Measurements from ENCODE around the gene ZNF33B. TPM values are rescaled to one million over a fixed set of nuclear protein-coding genes. Genes with fewer than 3 reads are reported as not detected.

Gene ZNF33B
- total RNA-seq, 1 donor = 5.3 TPM

- DNase-seq (ENCODE audit: low read depth) = no peak
- no peak for TF ChIP-seq CTCF (IDR thresholded peaks at IDR 0.05; ENCODE audit: insufficient read depth, low read length)
These were observed 19.9 kb downstream of the ZNF33B start for GRCh38 chr10:42618424-42618823.

GRCh38 chr10:42615419-42615818 is 23.0 kb downstream of the ZNF33B start:
- peak; percentile 28 for DNase-seq (ENCODE audit: low read depth)
- TF ChIP-seq CTCF (IDR thresholded peaks at IDR 0.05; ENCODE audit: insufficient read depth, low read length) = no peak

More at GRCh38 chr10:42618424-42618823, 19.9 kb downstream of the ZNF33B start:
- no peak overlapping the region for H3K4me3 ChIP-seq (ENCODE audit: low read depth, low read length)

GRCh38 chr10:42609872-42610271 is 28.5 kb downstream of the ZNF33B start:
- TF ChIP-seq CTCF (IDR thresholded peaks at IDR 0.05; ENCODE audit: insufficient read depth, low read length) = no peak
- no peak for DNase-seq (ENCODE audit: low read depth)
- no peak overlapping the region for H3K4me3 ChIP-seq (ENCODE audit: low read depth, low read length)

More at GRCh38 chr10:42615419-42615818, 23.0 kb downstream of the ZNF33B start:
- no peak overlapping the region for H3K4me3 ChIP-seq (ENCODE audit: low read depth, low read length)

- DNase-seq (ENCODE audit: low read depth) = no peak
- TF ChIP-seq CTCF (IDR thresholded peaks at IDR 0.05; ENCODE audit: insufficient read depth, low read length) = no peak
- no peak overlapping the region for H3K4me3 ChIP-seq (ENCODE audit: low read depth, low read length)
These were observed 40.0 kb downstream of the ZNF33B start for GRCh38 chr10:42598249-42598873.

GRCh38 chr10:42596196-42596595 is 42.2 kb downstream of the ZNF33B start:
- TF ChIP-seq CTCF (IDR thresholded peaks at IDR 0.05; ENCODE audit: insufficient read depth, low read length) = no peak
- no peak for DNase-seq (ENCODE audit: low read depth)
- H3K4me3 ChIP-seq (ENCODE audit: low read depth, low read length) = no peak overlapping the region

GRCh38 chr10:42594246-42594650 is 44.1 kb downstream of the ZNF33B start:
- DNase-seq (ENCODE audit: low read depth) = peak; percentile 70
- TF ChIP-seq CTCF (IDR thresholded peaks at IDR 0.05; ENCODE audit: insufficient read depth, low read length) = no peak
- H3K4me3 ChIP-seq (ENCODE audit: low read depth, low read length) = no peak overlapping the region

GRCh38 chr10:42593284-42593683 is 45.1 kb downstream of the ZNF33B start:
- no peak overlapping the region for H3K4me3 ChIP-seq (ENCODE audit: low read depth, low read length)
- no peak for DNase-seq (ENCODE audit: low read depth)
- no peak for TF ChIP-seq CTCF (IDR thresholded peaks at IDR 0.05; ENCODE audit: insufficient read depth, low read length)

Measured in fibroblast of the aortic adventitia (primary cell).